HCT116 (cell line): Measurements from ENCODE around the gene TMEM89. TPM values are rescaled to one million over a fixed set of nuclear protein-coding genes. Genes with fewer than 3 reads are reported as not detected.

Experiments
- ATAC-seq: fragments of 200-7000 bp; cut with Tn5 transposase; 2 replicates; pipeline ENCODE4 v1.9.1; 2020; ENCODE audit warnings: mild to moderate bottlenecking, moderate library complexity
- BruUV-seq: library from RNA; stranded (reverse); fragments of 400-500 nt; replicated peaks from 2 replicates; lab custom pipeline; 2021; lab: Mats Ljungman, UMichigan
- CTCF ChIA-PET: fragments of 300-600 bp; sonication (Branson Sonifier 250); formaldehyde crosslinking; loops from one replicate; lab custom pipeline; 2021; ENCODE audit warnings: antibody characterized with exemption; lab: Charles Lee
- POLR2A ChIA-PET: fragments of 300-600, 350-600 bp; sonication (Branson Sonifier 250); formaldehyde crosslinking; loops from one replicate; lab custom pipeline; 2021; ENCODE audit warnings: antibody characterized with exemption; lab: Charles Lee
- RAD21 ChIA-PET, 2 experiments: fragments of 300-600 bp; sonication (Branson Sonifier 250); formaldehyde crosslinking; loops; one replicate each; lab custom pipeline; 2023; ENCODE audit warnings: low total read pairs in 2 of 2; ENCODE audit not compliant: uncharacterized antibody in 2 of 2, unreplicated experiment in 2 of 2, low non-redundant PET in 1 of 2; lab: Charles Lee
- DNase-seq: peaks from one replicate; pipeline ENCODE4 v3.0.0-alpha.2; 2010; ENCODE audit warnings: low read depth, low spot score
- H2AFZ ChIP-seq: fragments of 200-600 bp; shearing (Covaris generic), sonication (generic); 2 replicates; pipeline ENCODE4 v1.6.1; 2017; ENCODE audit warnings: low read depth, mixed run types, mixed read lengths, antibody characterized with exemption, low read length; ENCODE audit not compliant: poor library complexity, severe bottlenecking
- H3K27ac ChIP-seq: 2 replicates; pipeline ENCODE4 v1.5.1; 2012; ENCODE audit warnings: low read depth, low read length
- H3K27me3 ChIP-seq: fragments of 200-600 bp; sonication (generic); 2 replicates; pipeline ENCODE4 v1.6.1; 2016; ENCODE audit warnings: mixed run types, low read length, mixed read lengths; ENCODE audit not compliant: insufficient read depth
- H3K36me3 ChIP-seq, 2 experiments: fragments of 200-500 bp in 1 of 2; fragments of 200-600 bp in 1 of 2; sonication (Bioruptor generic) in 1 of 2; sonication (generic) in 1 of 2; 2 replicates each; pipeline versions ENCODE4 v1.5.1 to v1.6.1; 2014 to 2016; ENCODE audit warnings: low read length in 2 of 2, inconsistent platforms in 1 of 2, mixed read lengths in 1 of 2, mixed run types in 1 of 2; ENCODE audit not compliant: insufficient read depth in 2 of 2, control insufficient read depth in 1 of 2
- H3K4me1 ChIP-seq, 2 experiments: fragments of 200-600 bp in 1 of 2; sonication (generic) in 1 of 2; 2 replicates each; pipeline versions ENCODE4 v1.5.1 to v1.6.1; 2012 to 2017; ENCODE audit warnings: low read length in 2 of 2, inconsistent platforms in 1 of 2, mild to moderate bottlenecking in 1 of 2, mixed read lengths in 1 of 2, mixed run types in 1 of 2, moderate library complexity in 1 of 2; ENCODE audit not compliant: insufficient read depth in 2 of 2, control insufficient read depth in 1 of 2
- H3K4me2 ChIP-seq: fragments of 200-600 bp; sonication (generic); 2 replicates; pipeline ENCODE4 v1.6.1; 2017; ENCODE audit warnings: mixed run types, low read length, mixed read lengths
- H3K4me3 ChIP-seq, 2 experiments: fragments of 200-600 bp in 1 of 2; sonication (generic) in 1 of 2; replicated peaks in 1 of 2; 2 replicates each; pipeline ENCODE4 v1.5.1; 2011 to 2016; ENCODE audit warnings: low read length in 2 of 2, control low read depth in 1 of 2, low read depth in 1 of 2, mild to moderate bottlenecking in 1 of 2, mixed read lengths in 1 of 2, mixed run types in 1 of 2
- H3K79me2 ChIP-seq: fragments of 200-600 bp; sonication (generic); 2 replicates; pipeline ENCODE4 v1.6.1; 2017; ENCODE audit warnings: mild to moderate bottlenecking, mixed run types, low read length, moderate library complexity, mixed read lengths; ENCODE audit not compliant: insufficient read depth
- H3K9ac ChIP-seq: fragments of 200-600 bp; sonication (generic); 2 replicates; pipeline ENCODE4 v1.6.1; 2016; ENCODE audit warnings: low read length, mixed read lengths
- H3K9me2 ChIP-seq: fragments of 200-600 bp; sonication (generic), shearing (Covaris generic); 2 replicates; pipeline ENCODE4 v1.6.1; 2017; ENCODE audit warnings: mixed run types, mild to moderate bottlenecking, moderate library complexity; ENCODE audit not compliant: insufficient read depth
- H3K9me3 ChIP-seq, 2 experiments: fragments of 200-500 bp in 1 of 2; fragments of 200-600 bp in 1 of 2; sonication (Bioruptor generic) in 1 of 2; sonication (generic) in 1 of 2; 2 replicates each; pipeline ENCODE4 v1.6.1; 2014 to 2017; ENCODE audit warnings: low read length in 2 of 2, mixed read lengths in 2 of 2, inconsistent platforms in 1 of 2, low read depth in 1 of 2, mild to moderate bottlenecking in 1 of 2, mixed run types in 1 of 2, moderate library complexity in 1 of 2; ENCODE audit not compliant: control insufficient read depth in 1 of 2, insufficient read depth in 1 of 2
- H4K20me1 ChIP-seq: fragments of 200-600 bp; sonication (generic), shearing (Covaris generic); 2 replicates; pipeline ENCODE4 v1.6.1; 2017; ENCODE audit warnings: mixed run types, mild to moderate bottlenecking, moderate library complexity; ENCODE audit not compliant: insufficient read depth
- CBX3 ChIP-seq: IDR thresholded peaks from 2 replicates; pipeline ENCODE4 v1.6.1; 2012; ENCODE audit warnings: low read depth
- RAD21 ChIP-seq: IDR thresholded peaks from 2 replicates; pipeline ENCODE4 v1.6.1; 2012; ENCODE audit warnings: low read depth, mild to moderate bottlenecking
- SIN3A ChIP-seq: IDR thresholded peaks from 2 replicates; pipeline ENCODE4 v1.6.1; 2012; ENCODE audit warnings: low read depth
- TCF7L2 ChIP-seq: IDR thresholded peaks from 2 replicates; pipeline ENCODE4 v1.7.0; 2011; ENCODE audit warnings: borderline replicate concordance, inconsistent platforms; ENCODE audit not compliant: insufficient read depth, insufficient read length; ENCODE audit errors: extremely low read depth
- YY1 ChIP-seq: IDR thresholded peaks from 2 replicates; pipeline ENCODE4 v1.6.1; 2011; ENCODE audit warnings: low read length, low read depth, moderate library complexity, mild to moderate bottlenecking; ENCODE audit not compliant: insufficient replicate concordance; ENCODE audit errors: extremely low read depth
- ZFX ChIP-seq: fragments of 450-650 bp; IDR thresholded peaks from 2 replicates; pipeline ENCODE4 v1.6.1; 2017
- intact Hi-C: fragments of 100-400 bp; cut with micrococcal nuclease; formaldehyde crosslinking; loops from 2 replicates; pipeline ENCODE4 v1.10.0; 2022
- total RNA-seq: library from RNA; stranded (reverse); gene quantifications from one replicate; pipeline ENCODE4 v1.2.1, GENCODE V29; 2021; ENCODE audit not compliant: unreplicated experiment
- TF ChIP-seq, protein P1 (sequence below), 3 experiments: fragments of 200-600 bp in 1 of 3; sonication (generic) in 1 of 3; IDR thresholded peaks in 2 of 3; conservative IDR thresholded peaks in 1 of 3; 2 replicates each; pipeline ENCODE4 v1.5.1; 2012 to 2017; ENCODE audit warnings: low read depth in 2 of 3, low read length in 2 of 3, antibody characterized with exemption in 1 of 3, borderline replicate concordance in 1 of 3, control low read depth in 1 of 3, mild to moderate bottlenecking in 1 of 3, mixed read lengths in 1 of 3, mixed run types in 1 of 3, moderate library complexity in 1 of 3; ENCODE audit not compliant: insufficient read depth in 1 of 3

TMEM89 gene
- total RNA-seq, 1 experiment from 2014 or later, result 0.49 TPM

DNA sequence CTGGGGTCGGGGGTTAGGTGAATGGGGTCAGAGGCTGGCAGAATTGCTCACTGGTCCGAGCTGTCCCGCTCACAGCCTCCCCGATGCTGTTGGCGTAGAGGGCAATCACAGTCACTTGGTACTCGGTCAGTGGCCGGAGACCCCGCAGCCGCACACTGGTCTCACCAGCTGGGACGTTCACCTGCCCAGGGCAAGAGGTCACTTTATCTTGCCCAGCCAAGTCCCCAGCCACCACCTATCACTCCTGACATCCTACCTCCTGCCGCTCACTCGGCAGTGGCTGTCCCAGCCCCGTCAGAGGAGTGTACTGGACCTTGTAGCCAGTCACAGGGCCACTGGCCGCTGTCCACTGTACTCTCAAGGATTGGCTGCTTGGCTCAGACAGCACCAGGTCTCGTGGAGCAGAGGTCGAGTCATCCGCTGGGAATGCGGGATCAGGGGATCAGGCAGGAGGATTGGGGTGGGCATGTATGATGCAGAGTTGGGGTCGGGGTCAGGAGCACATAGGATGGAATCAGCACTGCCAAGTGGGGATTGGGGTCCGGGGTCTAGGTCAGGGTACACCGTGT is 29.0 kb downstream of the TMEM89 start:
- no TSS peak for BruUV-seq

More for the DNA sequence above, 29.0 kb downstream of the TMEM89 start:
- Histone ChIP-seq H2AFZ (no peak overlapping the region), H3K27me3 (no peaks in the 10 kb centered on the region), H3K4me2 (no peak overlapping the region), H3K36me3 (peaks cover 0 to under 1% of the 10 kb centered on the region in 2 experiments; a peak in 1 of 4 replicates), H3K9me2 (no peaks in the 10 kb centered on the region), H3K4me1 (peaks cover 11 to 21% of the 10 kb centered on the region in 2 experiments), H3K9ac (no peak overlapping the region), H3K9me3 (no peaks in the 10 kb centered on the region), H3K79me2 (no peaks in the 10 kb centered on the region), H3K27ac (no peak overlapping the region), H4K20me1 (no peaks in the 10 kb centered on the region), H3K4me3 (no peak overlapping the region)
- TF ChIP-seq, protein P1, sequence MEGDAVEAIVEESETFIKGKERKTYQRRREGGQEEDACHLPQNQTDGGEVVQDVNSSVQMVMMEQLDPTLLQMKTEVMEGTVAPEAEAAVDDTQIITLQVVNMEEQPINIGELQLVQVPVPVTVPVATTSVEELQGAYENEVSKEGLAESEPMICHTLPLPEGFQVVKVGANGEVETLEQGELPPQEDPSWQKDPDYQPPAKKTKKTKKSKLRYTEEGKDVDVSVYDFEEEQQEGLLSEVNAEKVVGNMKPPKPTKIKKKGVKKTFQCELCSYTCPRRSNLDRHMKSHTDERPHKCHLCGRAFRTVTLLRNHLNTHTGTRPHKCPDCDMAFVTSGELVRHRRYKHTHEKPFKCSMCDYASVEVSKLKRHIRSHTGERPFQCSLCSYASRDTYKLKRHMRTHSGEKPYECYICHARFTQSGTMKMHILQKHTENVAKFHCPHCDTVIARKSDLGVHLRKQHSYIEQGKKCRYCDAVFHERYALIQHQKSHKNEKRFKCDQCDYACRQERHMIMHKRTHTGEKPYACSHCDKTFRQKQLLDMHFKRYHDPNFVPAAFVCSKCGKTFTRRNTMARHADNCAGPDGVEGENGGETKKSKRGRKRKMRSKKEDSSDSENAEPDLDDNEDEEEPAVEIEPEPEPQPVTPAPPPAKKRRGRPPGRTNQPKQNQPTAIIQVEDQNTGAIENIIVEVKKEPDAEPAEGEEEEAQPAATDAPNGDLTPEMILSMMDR (IDR thresholded peaks at IDR 0.05 in 2 of 3, conservative IDR thresholded peaks at IDR 0.05 in 1 of 3; ENCODE audit: borderline replicate concordance in 1 of 3, insufficient read depth in 1 of 3, low read depth in 2 of 3, low read length in 2 of 3), result no peak
- no peak for TF ChIP-seq ZFX
- TF ChIP-seq SIN3A, result no peak
- no peak for TF ChIP-seq TCF7L2
- TF ChIP-seq CBX3, result no peak
- no peak for TF ChIP-seq RAD21
- no peak for TF ChIP-seq YY1
- DNase-seq, result no peak
- no peak for ATAC-seq
- ChIA-PET CTCF (no interaction called here), RAD21 (no interaction called here), POLR2A (no interaction called here)
- intact Hi-C loops, result no loop called here
